DND-41 (cell line): ENCODE data around the gene DNER.

ENCODE experiments used
- ATAC-seq: fragments of 200-7000 bp; cut with Tn5 transposase; 3 replicates; pipeline ENCODE4 v1.9.1; 2021; ENCODE audit warnings: low read depth; ENCODE audit not compliant: insufficient read depth
- DNase-seq: peaks from one replicate; pipeline ENCODE4 v3.0.0-alpha.2; 2020
- H2AFZ ChIP-seq: 2 replicates; pipeline ENCODE4 v1.6.0; 2012; ENCODE audit warnings: low read depth, low read length
- H3K27ac ChIP-seq: 2 replicates; pipeline ENCODE4 v1.5.1; 2012; ENCODE audit warnings: low read length, inconsistent platforms
- H3K27me3 ChIP-seq: fragments of 200-600 bp; sonication (generic); 2 replicates; pipeline ENCODE4 v1.6.0; 2012; ENCODE audit warnings: low read length, mild to moderate bottlenecking, inconsistent platforms; ENCODE audit not compliant: insufficient read depth, poor library complexity
- H3K36me3 ChIP-seq: 2 replicates; pipeline ENCODE4 v1.5.1; 2012; ENCODE audit warnings: low read length, inconsistent platforms; ENCODE audit not compliant: insufficient read depth
- H3K4me1 ChIP-seq: 2 replicates; pipeline ENCODE4 v1.5.1; 2012; ENCODE audit warnings: mild to moderate bottlenecking, low read length; ENCODE audit not compliant: insufficient read depth
- H3K4me2 ChIP-seq: 2 replicates; pipeline ENCODE4 v1.6.0; 2012; ENCODE audit warnings: mild to moderate bottlenecking, moderate library complexity, low read length, inconsistent platforms; ENCODE audit not compliant: insufficient read depth
- H3K4me3 ChIP-seq, 2 experiments: fragments of 200-600 bp in 1 of 2; shearing (Covaris generic) in 1 of 2; 2 replicates each; pipeline ENCODE4 v1.5.1; 2012 to 2016; ENCODE audit warnings: inconsistent platforms in 2 of 2, low read length in 2 of 2, mild to moderate bottlenecking in 2 of 2, low read depth in 1 of 2, moderate library complexity in 1 of 2
- H3K79me2 ChIP-seq: 2 replicates; pipeline ENCODE4 v1.6.0; 2012; ENCODE audit warnings: low read length, inconsistent platforms; ENCODE audit not compliant: insufficient read depth
- H3K9ac ChIP-seq: 2 replicates; pipeline ENCODE4 v1.6.0; 2012; ENCODE audit warnings: low read depth, mild to moderate bottlenecking, inconsistent platforms, low read length, moderate library complexity
- H3K9me3 ChIP-seq: 2 replicates; pipeline ENCODE4 v1.5.1; 2012; ENCODE audit warnings: low read length, moderate library complexity, mild to moderate bottlenecking, inconsistent platforms; ENCODE audit not compliant: insufficient read depth, severe bottlenecking
- H4K20me1 ChIP-seq: 2 replicates; pipeline ENCODE4 v1.6.0; 2012; ENCODE audit warnings: low read length; ENCODE audit not compliant: insufficient read depth
- CTCF ChIP-seq: IDR thresholded peaks from 2 replicates; pipeline ENCODE4 v1.5.1; 2012; ENCODE audit warnings: borderline replicate concordance, low read length, moderate library complexity, mild to moderate bottlenecking; ENCODE audit not compliant: poor library complexity, severe bottlenecking; ENCODE audit errors: extremely low read depth
- EZH2 ChIP-seq: IDR thresholded peaks from 3 replicates; pipeline ENCODE4 v1.6.1; 2012; ENCODE audit warnings: borderline replicate concordance, low read depth, mild to moderate bottlenecking, moderate library complexity, low read length, inconsistent platforms; ENCODE audit not compliant: severe bottlenecking

DNER gene

GRCh38 chr2:229738024-229738625 is 23.8 kb upstream of the DNER start:
- no peaks in the 10 kb centered on the region for H4K20me1 ChIP-seq
- DNase-seq (no peak), ATAC-seq (no peak)
- no peak overlapping the region for H3K27ac ChIP-seq
- H3K9ac ChIP-seq = no peak overlapping the region
- TF ChIP-seq CTCF = no peak
- TF ChIP-seq EZH2 = no peak
- no peaks in the 10 kb centered on the region for H3K27me3 ChIP-seq
- H3K4me3 ChIP-seq = no peak overlapping the region
- H2AFZ ChIP-seq = no peak overlapping the region
- H3K4me1 ChIP-seq = no peaks in the 10 kb centered on the region
- peaks cover 10% of the 10 kb centered on the region for H3K9me3 ChIP-seq
- no peaks in the 10 kb centered on the region for H3K79me2 ChIP-seq
- no peak overlapping the region for H3K4me2 ChIP-seq
- no peaks in the 10 kb centered on the region for H3K36me3 ChIP-seq

GRCh38 chr2:229734410-229734809 is 20.1 kb upstream of the DNER start:
- Histone ChIP-seq H3K27me3 (no peaks in the 10 kb centered on the region), H4K20me1 (no peaks in the 10 kb centered on the region), H3K4me3 (no peak overlapping the region), H3K4me2 (no peak overlapping the region), H3K27ac (no peak overlapping the region), H2AFZ (no peak overlapping the region), H3K9me3 (peaks cover 10% of the 10 kb centered on the region), H3K36me3 (no peaks in the 10 kb centered on the region), H3K79me2 (no peaks in the 10 kb centered on the region), H3K9ac (no peak overlapping the region), H3K4me1 (no peaks in the 10 kb centered on the region)
- TF ChIP-seq EZH2 (no peak), CTCF (no peak)
- no peak for ATAC-seq
- no peak for DNase-seq

- H3K27ac ChIP-seq = no peak overlapping the region
- H3K79me2 ChIP-seq = no peaks in the 10 kb centered on the region
- DNase-seq = no peak
- H3K36me3 ChIP-seq = no peaks in the 10 kb centered on the region
- TF ChIP-seq EZH2 (no peak), CTCF (no peak)
- ATAC-seq = no peak
- H3K4me3 ChIP-seq = no peak overlapping the region
- H3K27me3 ChIP-seq = no peaks in the 10 kb centered on the region
- no peaks in the 10 kb centered on the region for H3K4me1 ChIP-seq
- H3K4me2 ChIP-seq = no peak overlapping the region
- peaks cover 10% of the 10 kb centered on the region for H3K9me3 ChIP-seq
- H3K9ac ChIP-seq = no peak overlapping the region
- H4K20me1 ChIP-seq = no peaks in the 10 kb centered on the region
- H2AFZ ChIP-seq = no peak overlapping the region
Observed at GRCh38 chr2:229733611-229734245, 19.4 kb upstream of the DNER start.

- no peaks in the 10 kb centered on the region for H3K27me3 ChIP-seq
- no peak overlapping the region for H2AFZ ChIP-seq
- DNase-seq (no peak), ATAC-seq (no peak)
- no peak overlapping the region for H3K4me2 ChIP-seq
- no peak for TF ChIP-seq CTCF
- no peak for TF ChIP-seq EZH2
- no peaks in the 10 kb centered on the region for H3K79me2 ChIP-seq
- H3K27ac ChIP-seq = no peak overlapping the region
- H3K36me3 ChIP-seq = no peaks in the 10 kb centered on the region
- no peaks in the 10 kb centered on the region for H4K20me1 ChIP-seq
- H3K4me1 ChIP-seq = no peaks in the 10 kb centered on the region
- H3K4me3 ChIP-seq = no peak overlapping the region
- H3K9me3 ChIP-seq = peaks cover 6% of the 10 kb centered on the region
- H3K9ac ChIP-seq = no peak overlapping the region
Observed at GRCh38 chr2:229732897-229733296, 18.5 kb upstream of the DNER start.
